Neural crest cell (in vitro differentiated cells): ENCODE measurements around the gene SLIT3. TPM values are rescaled to one million over a fixed set of nuclear protein-coding genes. Genes with fewer than 3 reads are reported as not detected.

Source experiments
- DNase-seq: peaks from one replicate; pipeline ENCODE4 v3.0.0; 2021; ENCODE audit warnings: low read depth, mixed read lengths, low spot score
- H3K27ac Mint-ChIP-seq: one replicate; pipeline ENCODE4 v1.8.0; 2021; ENCODE audit warnings: mild to moderate bottlenecking, mixed read lengths; ENCODE audit not compliant: unreplicated experiment
- H3K27me3 Mint-ChIP-seq: 2 replicates; pipeline ENCODE4 v1.8.0; 2021; ENCODE audit warnings: low read depth, mild to moderate bottlenecking, mixed read lengths
- H3K36me3 Mint-ChIP-seq: 2 replicates; pipeline ENCODE4 v1.8.0; 2021; ENCODE audit warnings: low read depth, mild to moderate bottlenecking, mixed read lengths
- H3K4me1 Mint-ChIP-seq: 2 replicates; pipeline ENCODE4 v1.8.0; 2021; ENCODE audit warnings: mixed read lengths
- H3K4me3 Mint-ChIP-seq: one replicate; pipeline ENCODE4 v1.8.0; 2021; ENCODE audit warnings: mild to moderate bottlenecking, mixed read lengths
- H3K9me3 Mint-ChIP-seq: 2 replicates; pipeline ENCODE4 v1.8.0; 2021; ENCODE audit warnings: mixed read lengths
- CTCF ChIP-seq: fragments of 200-600 bp; sonication (generic); conservative IDR thresholded peaks from 2 replicates; pipeline ENCODE4 v1.5.0; 2021; ENCODE audit warnings: antibody characterized with exemption, mild to moderate bottlenecking
- total RNA-seq: library from RNA; stranded (reverse); gene quantifications from 2 replicates; pipeline ENCODE4 v1.2.1, GENCODE V29; 2021

SLIT3 gene
- total RNA-seq, 1 donor from 2014 or later = 13.3 TPM

- no peak for DNase-seq
- no peaks in the 10 kb centered on the region for H3K4me1 Mint-ChIP-seq
- H3K36me3 Mint-ChIP-seq = no peaks in the 10 kb centered on the region
- H3K27me3 Mint-ChIP-seq = peaks cover 11% of the 10 kb centered on the region
- H3K9me3 Mint-ChIP-seq = peaks cover 2% of the 10 kb centered on the region
- H3K4me3 Mint-ChIP-seq = no peak overlapping the region
- no peak for TF ChIP-seq CTCF
- no peak overlapping the region for H3K27ac Mint-ChIP-seq
These were observed 39.9 kb downstream of the SLIT3 start for GRCh38 chr5:169260896-169261569.

GRCh38 chr5:169258372-169259000 is 42.5 kb downstream of the SLIT3 start:
- TF ChIP-seq CTCF = no peak
- Mint-ChIP-seq H3K4me1 (no peaks in the 10 kb centered on the region), H3K27ac (no peak overlapping the region), H3K4me3 (no peak overlapping the region), H3K36me3 (no peaks in the 10 kb centered on the region), H3K9me3 (peaks cover 2% of the 10 kb centered on the region), H3K27me3 (peaks cover 11% of the 10 kb centered on the region)
- no peak for DNase-seq

DNA sequence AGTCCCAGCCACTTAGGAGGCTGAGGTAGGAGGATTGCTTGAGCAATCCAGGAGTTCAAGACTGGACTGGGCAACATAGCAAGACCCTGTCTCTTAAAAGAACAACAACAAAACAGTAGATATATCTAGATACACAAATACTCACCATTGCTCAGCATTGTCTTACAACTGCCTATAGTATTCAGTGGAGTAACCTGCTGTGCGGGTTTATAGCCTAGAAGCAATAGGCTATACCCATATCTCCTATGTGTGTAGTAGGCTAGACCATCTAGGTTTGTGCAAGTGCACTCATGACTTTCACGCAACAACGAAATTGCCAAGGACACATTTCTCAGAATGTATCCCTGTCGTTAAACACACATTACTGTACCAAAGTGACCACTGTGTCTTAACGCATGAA is 44.7 kb downstream of the SLIT3 start:
- Mint-ChIP-seq H3K27ac (no peak overlapping the region), H3K27me3 (no peaks in the 10 kb centered on the region), H3K9me3 (peaks cover 2% of the 10 kb centered on the region), H3K4me3 (no peak overlapping the region), H3K4me1 (no peaks in the 10 kb centered on the region), H3K36me3 (no peaks in the 10 kb centered on the region)
- DNase-seq = no peak
- TF ChIP-seq CTCF = no peak

GRCh38 chr5:169253071-169253470 is 47.9 kb downstream of the SLIT3 start:
- Mint-ChIP-seq H3K36me3 (peaks cover 2% of the 10 kb centered on the region), H3K27ac (no peak overlapping the region), H3K4me3 (no peak overlapping the region), H3K9me3 (no peaks in the 10 kb centered on the region), H3K27me3 (peaks cover 4% of the 10 kb centered on the region), H3K4me1 (no peaks in the 10 kb centered on the region)
- TF ChIP-seq CTCF = no peak
- no peak for DNase-seq

- Mint-ChIP-seq H3K4me3 (no peak overlapping the region), H3K36me3 (peaks cover 2% of the 10 kb centered on the region), H3K27ac (peak overlapping the region; percentile 69), H3K27me3 (peaks cover 4% of the 10 kb centered on the region), H3K4me1 (no peaks in the 10 kb centered on the region), H3K9me3 (peaks cover 3% of the 10 kb centered on the region)
- no peak for DNase-seq
- no peak for TF ChIP-seq CTCF
These were observed 49.4 kb downstream of the SLIT3 start for GRCh38 chr5:169251333-169252084.
